ENCODE data around the gene THOC2.

DNA sequence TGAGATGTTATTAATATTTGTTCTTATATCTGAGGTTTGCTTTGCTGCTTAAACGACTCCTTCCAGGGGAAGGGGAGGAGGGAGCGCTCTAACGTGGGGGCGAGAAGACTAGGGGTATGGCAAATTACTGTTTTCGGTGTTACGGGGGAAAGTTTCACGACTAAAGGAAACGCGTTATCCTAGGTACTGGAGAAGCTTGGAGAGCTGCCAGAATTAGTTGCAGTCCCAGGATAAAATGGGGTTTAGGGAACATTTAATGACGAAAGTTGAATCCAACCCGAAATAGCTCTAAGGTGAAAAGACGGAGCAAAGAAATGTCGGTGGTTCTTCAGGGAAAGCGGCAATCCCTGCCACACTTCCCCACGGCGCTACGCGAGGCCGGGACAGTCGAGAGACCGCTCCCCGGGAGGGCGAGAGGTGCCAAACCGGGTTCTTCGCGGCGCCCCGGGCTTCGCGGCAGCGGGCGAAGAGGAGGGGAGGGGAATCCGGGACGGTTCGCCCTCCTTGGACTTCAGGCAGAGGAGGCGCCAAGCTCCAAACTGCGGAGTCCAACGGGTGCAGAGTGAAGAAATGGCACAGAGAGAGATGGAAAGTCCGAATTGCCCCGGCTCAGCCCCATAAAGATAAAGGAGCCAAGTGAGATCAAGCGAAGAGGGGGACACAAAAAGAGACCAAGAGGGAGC, 724 bp downstream of the THOC2 start:
- TF ChIP-seq EZH2 (IDR thresholded peaks at IDR 0.05; ENCODE audit: insufficient read depth, poor library complexity, severe bottlenecking) = no peak
- TF ChIP-seq EZH2phosphoT487 (IDR thresholded peaks at IDR 0.05; ENCODE audit: insufficient read depth, low read depth) = no peak
